GM04504 (cell line): ENCODE data around the gene GCM1.
A peak's percentile ranks its signal among the peaks of the same experiment; 100 is the strongest.
"Not testable (repeated sequence)": the region's sequence is repeated elsewhere in the genome, so short reads cannot be mapped to it uniquely, and the experiment has no call there.

ENCODE experiments used
- DNase-seq: peaks from one replicate; pipeline ENCODE4 v3.0.0-alpha.2; 2012; ENCODE audit warnings: low read depth

The GCM1 gene, protein sequence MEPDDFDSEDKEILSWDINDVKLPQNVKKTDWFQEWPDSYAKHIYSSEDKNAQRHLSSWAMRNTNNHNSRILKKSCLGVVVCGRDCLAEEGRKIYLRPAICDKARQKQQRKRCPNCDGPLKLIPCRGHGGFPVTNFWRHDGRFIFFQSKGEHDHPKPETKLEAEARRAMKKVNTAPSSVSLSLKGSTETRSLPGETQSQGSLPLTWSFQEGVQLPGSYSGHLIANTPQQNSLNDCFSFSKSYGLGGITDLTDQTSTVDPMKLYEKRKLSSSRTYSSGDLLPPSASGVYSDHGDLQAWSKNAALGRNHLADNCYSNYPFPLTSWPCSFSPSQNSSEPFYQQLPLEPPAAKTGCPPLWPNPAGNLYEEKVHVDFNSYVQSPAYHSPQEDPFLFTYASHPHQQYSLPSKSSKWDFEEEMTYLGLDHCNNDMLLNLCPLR

DNA sequence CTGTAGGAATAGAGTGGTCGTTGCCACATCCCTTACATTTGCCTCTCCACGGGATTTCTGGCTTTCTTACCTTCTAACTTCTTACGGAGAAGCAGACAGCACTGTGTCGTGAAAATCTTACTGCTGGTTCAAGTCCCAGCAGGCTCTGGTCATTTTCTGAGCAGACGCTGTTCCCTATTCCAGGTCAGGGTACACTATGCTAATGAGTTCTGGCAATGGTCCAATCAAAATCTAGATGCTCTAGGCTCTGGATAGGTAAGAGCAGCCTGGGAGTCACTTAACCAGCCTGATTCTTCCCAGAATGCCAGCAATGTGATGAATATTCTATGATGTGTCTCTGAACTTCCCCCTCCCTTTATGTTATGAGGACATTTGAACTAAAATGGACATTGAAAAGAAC lies at the start of gene GCM1:
TSS of gene GCM1 (minus strand) at position 158 of the 400 bp plus-strand sequence. CDS start 3,209 bp downstream, outside the sequence.
- no peak for DNase-seq

DNA sequence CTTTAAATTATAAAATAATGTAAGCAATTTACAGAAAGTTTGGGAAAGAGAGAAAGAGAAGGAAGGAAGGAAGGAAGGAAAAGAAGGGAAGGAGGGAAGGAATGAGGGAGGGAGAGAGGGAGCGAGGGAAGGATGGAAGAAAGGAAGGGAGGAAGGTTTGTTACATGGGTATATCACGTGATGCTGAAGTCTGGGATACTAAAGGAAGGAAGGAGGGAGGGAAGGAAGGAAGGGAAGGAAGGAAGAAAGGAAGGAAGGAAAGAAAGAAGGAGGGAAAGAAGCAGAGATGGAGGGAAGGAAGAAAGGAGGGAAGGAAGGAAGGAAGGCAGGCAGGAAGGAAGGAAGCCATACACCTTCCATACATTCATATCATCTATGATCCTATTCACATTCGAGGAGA lies 48.9 kb upstream of the GCM1 start:
- no peak for DNase-seq

DNA sequence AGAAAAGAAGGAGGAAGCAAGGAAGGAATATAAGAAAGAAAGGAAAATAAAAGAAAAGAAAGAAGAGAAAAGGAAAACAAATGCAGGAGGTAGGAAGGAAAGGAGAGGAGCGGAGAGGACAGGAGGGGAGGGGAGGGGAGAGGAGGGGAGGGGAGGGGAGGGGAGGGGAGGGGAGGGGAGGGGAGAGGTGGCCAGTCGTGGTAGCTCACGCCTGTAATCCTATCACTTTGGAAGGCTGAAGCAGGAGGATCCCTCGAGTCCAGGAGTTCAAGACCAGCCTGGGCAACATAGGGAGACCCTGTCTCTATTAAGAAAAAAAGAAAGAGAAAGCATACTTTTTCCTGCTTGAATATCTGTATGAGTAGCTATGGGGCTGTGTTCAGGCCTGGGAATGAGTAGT lies 46.4 kb upstream of the GCM1 start:
- no peak for DNase-seq

DNA sequence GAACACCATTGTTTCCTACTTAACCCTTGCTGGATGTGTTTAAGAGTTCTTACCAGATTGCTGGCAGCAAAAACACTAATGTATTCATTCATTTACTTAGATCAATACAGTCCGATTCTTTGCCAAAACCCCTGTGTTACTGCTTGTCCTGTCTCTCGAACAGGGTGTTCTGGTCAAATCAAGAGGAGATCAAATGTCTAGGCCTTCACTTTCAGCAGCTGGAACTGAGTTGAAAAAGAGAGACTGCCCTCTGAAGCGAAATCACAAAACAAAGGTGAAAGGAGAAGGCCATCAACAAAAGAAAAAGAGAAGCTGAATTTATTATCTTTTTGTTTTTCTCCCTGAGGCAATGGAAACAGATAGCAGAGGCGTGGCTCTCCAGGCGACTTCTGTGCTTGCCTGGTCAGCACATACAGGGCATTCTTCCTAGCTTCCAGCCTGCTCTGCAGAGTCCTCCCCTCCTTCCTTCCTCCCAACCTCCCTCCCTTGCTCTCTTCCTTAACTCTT lies 44.1 kb upstream of the GCM1 start:
- no peak for DNase-seq

DNA sequence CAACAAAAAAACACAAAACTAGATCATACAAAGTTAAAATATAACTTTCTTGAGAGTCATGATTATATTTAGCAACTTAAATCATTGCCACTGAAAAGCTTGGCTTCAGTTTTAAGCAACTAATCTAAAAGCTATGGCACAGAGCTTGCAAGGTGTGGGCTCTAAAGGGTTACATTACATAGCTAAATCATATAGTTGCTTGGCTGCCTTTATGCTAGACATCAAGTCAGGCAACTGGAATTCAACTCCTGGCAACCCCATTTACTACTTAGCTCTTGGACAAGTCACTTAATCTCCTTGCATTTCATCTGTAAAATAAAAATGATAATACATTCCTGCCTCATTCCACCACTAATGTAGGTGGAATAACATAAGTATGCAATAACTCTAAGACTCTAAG lies 40.9 kb upstream of the GCM1 start:
- no peak for DNase-seq

DNA sequence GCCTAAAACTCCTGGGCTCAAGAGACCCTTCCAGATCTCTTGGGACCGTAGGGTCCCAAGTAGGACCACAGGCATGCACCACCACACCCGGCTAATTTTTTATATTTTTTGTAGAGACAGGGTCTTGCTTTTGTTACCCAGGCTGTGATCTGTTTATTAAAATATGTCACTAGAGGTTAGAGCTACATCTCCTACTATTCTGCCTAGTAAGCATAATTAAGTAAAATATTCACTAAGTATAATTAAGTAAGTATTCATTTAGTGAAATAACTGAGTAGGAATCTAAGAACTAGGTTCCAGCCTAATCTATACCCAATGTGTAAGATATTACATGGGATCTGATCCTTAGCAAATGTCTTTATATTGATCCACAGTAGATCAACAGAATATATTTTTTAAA lies 40.2 kb upstream of the GCM1 start:
- DNase-seq = no peak

DNA sequence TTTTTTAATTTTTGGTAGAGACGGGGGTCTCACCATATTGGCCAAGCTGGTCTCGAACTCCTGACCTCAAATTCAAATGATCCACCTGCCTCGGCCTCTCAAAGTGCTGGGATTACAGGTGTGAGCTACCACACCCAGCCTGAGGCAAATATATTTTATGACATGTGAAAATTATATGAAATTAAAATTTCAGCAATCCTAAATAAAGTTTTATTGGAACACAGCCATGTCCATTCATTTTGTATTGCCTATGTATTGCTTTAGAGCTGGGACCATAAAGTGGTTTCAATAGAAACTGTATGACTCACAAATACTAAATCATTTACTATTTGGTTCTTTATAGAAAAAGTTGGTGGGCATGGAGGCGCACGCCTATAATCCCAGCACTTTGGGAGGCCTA lies 32.0 kb upstream of the GCM1 start:
- DNase-seq = no peak

DNA sequence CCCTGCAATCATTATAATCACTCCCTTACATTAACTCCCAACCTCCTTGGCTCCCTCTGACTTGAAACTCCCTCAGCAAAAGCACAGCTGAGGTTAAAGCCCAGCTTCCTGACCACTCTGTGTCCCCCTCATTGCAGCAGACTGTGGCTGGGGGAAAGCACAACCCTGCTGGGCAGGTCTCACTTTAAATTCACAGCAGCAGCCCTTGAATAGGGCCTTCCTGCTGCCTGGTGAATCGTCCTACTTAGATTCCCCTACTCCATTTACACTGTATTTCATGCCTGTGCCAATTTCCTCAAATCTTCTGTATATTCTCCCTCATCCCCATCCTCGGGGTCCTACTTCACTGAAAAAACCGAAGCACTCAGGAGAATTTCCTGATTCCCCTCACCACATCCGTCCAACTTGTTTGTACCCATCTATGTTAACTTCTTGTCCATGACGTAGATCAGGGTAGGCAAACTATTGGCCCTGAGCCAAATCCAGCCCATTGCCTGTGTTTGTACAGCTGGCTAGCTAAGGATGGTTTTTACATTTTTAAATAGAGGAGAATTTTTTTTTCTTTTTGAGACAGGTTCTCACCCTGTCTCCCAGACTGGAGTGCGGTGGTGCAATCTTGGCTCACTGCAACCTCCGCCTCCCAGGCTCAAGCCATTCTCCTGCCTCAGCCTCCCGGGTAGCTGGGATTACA lies 31.5 kb upstream of the GCM1 start:
- no peak for DNase-seq

DNA sequence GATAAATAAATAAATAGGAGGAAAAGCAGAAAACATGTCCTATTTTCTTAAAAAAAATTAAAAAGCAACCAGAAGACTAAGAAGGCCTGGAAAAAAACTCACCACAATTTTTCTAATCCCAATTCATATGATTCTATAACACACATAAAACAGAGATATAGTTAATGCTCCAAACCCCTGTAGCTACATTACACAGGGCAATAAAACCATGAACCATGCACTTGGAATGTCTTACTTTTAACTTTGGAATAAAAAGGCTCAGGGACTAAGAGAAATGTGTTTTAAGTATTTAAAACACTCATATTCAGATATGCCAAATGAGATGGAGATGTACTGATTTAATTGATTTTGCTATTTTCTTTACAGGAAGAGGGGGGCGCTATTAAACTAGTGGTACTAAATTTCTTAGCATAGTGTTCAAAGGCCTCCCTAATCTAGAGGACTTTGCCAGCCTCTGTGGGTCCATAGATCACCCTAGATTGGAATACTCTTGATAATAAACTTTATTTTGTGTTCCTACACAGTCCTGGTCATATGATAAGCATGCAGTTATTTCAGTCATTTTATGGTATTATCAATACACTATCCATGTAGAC lies 30.3 kb upstream of the GCM1 start:
- no peak for DNase-seq

DNA sequence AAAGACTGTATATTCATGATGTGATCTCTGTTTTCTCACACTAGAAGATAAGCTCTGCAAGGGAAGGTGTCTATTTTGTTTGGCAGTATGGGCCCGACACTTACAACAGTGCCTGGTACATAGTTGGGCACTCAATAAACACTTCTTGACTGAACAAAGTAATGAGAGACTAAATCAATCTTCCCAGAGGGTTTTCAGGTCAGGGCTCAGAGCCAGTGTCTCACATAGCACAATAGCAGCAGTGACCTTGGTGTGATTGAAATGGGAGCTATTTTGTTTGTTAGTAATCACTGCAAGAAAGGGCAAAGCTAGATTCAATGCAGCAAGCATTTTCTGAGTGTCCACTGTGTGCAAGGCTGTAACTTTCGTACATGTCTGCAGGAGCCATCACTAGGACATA lies 26.4 kb upstream of the GCM1 start:
- DNase-seq = no peak

DNA sequence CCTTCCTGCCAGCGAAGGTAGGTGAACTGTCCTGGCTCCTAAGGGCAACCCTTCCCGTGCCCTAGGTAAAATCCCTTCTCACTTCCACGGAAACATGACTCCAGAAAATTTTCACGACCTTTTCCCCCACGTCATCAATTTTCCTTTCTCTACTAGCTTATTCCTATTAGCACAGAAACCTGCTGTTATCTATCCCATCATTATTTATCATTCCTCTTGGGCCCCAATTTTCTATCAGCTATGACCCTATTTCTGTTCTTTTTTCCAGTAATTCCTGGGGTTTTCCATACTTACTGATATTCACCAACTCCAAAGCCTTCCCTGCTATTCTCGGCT lies 23.8 kb upstream of the GCM1 start:
- no peak for DNase-seq

DNA sequence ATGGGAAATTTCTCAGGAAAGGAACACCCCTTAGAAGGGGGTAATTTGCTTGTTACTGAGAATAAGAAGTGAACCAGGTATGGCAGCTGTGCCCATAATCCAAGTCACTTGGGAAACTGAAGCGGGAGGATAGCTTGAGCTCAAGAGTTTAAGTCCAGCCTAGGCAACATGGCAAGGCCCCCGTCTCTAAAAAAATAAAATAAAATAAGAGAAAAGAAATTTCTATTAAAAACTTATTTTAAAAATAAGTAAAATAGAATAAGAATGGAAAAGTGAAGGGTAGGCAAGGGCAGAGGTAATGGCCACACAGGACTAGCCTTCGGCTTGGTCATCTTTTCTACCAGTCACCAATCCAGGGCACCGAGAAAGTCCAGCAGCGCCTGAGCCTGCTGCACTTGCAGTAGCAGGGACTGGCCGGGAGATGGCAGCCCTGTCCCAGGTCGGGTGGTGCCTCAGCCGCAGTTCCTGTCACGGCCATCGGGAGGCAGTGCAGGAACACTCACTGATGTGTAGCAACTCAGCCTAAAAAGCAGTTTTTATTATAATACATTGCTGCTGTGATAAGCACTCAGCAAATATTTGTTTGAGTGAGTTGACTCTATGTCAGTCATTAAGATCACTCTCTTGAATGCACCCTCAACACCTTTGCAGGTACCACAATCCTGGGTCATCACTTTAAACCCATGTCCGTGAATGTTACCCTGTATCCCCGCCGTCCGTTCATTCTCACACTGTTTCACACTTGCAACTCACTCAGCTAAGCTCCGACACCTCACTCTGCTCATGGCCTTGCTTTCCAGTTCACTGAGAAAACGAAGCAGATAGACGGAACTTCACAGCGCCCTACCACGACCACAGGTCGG lies 23.2 kb upstream of the GCM1 start:
- peak; percentile 58 for DNase-seq

DNA sequence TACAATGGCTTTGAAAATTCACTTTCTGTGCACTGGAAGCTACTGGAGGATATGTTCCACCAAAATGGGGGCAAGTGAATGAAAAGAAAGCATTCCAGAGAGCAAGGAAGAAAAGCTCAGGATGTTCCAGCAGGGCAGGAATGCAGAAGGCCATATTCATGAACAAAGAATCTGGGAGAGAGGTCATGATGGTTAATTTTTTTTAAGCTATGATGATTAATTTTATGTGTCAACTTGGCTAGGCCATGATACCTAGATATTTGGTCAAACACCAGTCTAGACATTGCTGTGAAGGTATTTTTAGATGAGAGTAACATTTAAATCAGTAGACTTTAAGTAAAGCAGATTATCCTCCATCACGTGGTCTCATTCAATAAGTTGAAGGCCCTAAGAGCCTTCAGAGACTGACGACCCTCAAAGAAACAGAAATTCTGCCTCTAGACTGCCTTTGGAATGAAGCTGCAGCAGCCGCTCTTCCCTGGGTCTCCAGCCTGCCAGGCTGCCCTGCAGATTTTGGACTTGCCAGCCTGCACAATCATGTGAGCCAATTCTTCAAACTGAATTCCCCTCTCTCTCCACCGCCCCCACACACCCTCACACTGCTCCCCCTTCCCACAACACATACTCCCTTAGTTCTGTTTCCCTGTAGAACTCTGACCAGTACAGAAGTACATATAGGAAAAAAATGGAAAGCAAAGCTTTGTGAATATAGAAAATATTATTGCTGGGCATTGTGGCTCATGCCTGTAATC lies 20.1 kb upstream of the GCM1 start:
- DNase-seq = no peak

DNA sequence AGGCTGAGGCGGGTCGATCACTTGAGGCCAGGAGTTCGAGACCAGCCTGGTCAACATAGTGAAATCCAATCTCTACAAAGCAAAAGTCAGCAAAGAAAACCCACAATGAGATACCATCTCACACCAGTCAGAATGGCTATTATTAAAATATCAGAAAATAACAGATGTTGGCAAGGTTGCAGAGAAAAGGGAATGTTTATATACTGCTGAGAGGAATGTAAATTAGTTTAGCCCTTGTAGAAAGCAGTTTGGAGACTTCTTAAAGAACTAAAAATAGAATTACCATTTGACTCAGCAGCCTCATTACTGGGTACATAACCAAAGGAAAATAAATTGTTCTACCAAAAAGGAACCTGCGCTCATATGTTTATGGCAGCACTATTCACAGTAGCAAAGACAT lies 16.7 kb upstream of the GCM1 start:
- DNase-seq = no peak

DNA sequence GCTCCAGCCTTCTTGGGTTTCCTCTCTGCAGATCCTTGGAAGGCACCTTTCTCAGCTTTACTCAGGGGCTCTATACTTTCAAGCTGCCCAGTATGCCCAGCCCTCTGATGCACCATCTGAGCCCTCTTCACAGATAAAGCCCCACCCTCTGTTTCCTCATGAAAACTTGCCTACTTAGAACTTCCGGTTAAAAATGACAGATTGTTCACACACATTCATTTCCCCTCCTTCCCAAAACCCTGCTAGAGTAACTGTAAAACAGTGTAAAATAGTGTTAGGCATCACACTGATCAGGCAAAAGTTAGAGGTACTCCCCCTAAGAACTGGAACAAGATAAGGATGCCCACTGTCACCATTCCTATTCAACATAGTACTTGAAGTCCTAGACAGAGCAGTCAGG lies 14.0 kb upstream of the GCM1 start:
- DNase-seq = no peak

DNA sequence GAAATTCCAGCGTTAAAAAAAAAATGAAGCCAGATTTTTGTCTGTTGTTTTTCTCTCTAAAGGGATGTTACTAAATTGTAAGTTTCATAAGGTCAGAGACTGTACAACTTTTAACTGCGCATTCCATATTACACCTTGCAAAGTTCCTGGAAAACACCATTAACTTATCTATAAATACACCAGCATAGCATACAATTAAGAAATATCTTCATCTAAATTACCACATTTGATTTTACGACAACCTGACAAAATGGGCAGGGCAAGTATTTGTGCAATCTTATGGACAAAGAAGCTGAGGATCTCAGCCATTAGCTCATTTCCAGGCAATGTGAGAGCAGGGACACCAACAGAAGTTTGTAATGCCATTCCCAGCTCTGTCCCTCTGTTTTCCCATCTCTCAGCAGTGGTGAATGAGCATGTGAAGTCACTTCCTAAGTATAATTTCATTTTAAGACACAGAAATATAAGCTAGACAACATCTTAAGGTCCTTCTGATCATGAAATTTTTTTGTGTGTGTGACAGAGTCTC lies 12.9 kb upstream of the GCM1 start:
- no peak for DNase-seq

DNA sequence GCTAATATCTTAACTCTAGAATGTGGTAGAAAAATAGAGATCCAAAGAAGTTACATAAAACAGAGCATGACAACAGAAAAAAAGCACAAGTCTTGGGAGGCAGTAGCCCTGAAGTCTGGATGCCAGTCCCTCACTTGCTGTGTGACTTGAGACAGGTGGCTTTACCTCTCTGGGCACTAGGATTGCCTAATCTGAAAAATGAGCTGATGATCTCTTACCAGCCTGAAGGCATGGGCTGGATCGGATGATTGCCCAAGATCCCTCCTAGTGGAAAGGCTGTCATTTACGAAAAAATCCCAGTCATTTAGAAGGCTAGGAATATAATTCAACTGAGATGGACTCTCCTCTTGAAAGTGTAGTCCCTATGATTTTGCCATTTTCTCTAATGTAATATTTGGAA lies 10.9 kb upstream of the GCM1 start:
- DNase-seq = no peak

DNA sequence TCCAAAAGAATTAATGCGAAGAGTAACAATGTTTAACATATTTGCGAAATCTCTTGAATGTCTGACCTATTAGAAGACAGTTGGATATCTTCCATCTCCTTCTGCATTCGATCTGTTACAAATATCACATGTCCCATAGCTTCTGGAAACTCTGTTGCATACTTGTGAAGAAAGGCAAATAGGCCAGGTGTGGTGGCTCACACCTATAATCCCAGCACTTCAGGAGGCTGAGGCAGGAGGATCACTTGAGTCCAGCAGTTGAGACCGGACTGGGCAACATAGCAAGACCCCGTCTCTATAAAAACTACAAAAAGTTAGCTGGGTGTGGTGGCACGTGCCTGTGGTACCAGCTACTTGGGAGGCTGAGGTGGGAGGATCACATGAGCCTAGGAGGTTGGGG lies 9.4 kb upstream of the GCM1 start:
- not testable (repeated sequence) for DNase-seq

DNA sequence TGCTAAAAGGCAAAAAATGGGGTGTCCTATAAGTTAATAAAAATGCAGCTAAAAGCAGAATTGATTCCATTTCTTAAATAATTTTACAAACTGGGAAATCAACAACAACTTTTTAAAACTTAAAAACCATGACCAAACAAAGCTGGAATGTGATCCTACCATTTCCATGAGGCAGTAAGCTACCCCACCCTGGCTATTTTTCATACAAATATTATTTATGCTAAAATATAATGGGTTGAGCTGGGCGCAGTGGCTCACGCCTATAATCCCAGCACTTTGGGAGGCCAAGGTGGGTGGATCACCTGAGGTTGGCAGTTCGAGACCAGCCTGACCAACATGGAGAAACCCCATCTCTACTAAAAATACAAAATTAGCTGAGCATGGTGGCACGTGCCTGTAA lies 6.6 kb upstream of the GCM1 start:
- DNase-seq = not testable (repeated sequence)

DNA sequence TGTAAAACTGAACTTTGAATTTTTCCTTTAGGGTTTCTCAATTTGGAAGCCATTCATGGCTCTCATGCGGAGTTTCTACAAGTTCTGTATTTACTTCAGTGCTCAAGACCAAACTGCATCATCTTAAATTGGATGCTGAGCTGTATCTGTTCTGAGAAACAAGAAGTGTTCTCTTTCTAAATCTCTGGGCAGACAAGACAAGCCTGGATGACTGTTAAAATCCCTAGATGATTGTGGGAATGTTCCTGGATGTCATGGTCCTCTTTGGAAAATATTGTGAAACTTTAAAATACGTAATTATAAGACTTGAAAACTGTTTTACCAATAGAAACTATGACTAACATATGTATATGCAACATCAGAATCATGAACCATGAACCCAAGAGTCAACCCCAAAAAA lies 6.2 kb upstream of the GCM1 start:
- no peak for DNase-seq

DNA sequence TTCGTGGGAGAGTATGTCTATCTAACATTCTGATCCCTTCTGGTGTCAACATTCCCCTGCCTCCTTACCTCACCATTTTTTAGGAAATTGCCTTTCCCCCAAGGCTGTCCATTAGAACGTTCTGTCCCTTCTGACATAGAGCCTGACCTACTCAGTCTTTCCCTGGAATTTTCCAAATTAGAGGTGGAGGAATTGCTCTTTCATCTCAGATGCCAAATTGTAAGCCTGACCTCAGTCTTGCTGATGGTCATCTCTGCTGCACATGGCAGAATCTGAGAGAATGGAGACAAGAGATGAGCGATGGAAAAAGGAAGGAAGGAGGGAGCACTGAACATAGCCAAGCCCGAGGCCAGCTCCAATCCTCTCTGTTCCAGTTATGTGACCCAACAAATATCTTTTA lies 5.4 kb upstream of the GCM1 start:
- no peak for DNase-seq
